Purkinje cell (primary cell): ENCODE results near the gene ZNF335. TPM values are rescaled to one million over a fixed set of nuclear protein-coding genes. Genes with fewer than 3 reads are reported as not detected.

Experiments
- polyA plus RNA-seq: library from polyadenylated mRNA; unstranded; fragments of >200 nt; fragmentation: Nextera tagmentation; gene quantifications from 2 replicates; pipeline ENCODE4 v1.2.1, GENCODE V29; 2014

Gene ZNF335
- polyA plus RNA-seq = 1.6 and 2.7 TPM in 2 replicates

DNA sequence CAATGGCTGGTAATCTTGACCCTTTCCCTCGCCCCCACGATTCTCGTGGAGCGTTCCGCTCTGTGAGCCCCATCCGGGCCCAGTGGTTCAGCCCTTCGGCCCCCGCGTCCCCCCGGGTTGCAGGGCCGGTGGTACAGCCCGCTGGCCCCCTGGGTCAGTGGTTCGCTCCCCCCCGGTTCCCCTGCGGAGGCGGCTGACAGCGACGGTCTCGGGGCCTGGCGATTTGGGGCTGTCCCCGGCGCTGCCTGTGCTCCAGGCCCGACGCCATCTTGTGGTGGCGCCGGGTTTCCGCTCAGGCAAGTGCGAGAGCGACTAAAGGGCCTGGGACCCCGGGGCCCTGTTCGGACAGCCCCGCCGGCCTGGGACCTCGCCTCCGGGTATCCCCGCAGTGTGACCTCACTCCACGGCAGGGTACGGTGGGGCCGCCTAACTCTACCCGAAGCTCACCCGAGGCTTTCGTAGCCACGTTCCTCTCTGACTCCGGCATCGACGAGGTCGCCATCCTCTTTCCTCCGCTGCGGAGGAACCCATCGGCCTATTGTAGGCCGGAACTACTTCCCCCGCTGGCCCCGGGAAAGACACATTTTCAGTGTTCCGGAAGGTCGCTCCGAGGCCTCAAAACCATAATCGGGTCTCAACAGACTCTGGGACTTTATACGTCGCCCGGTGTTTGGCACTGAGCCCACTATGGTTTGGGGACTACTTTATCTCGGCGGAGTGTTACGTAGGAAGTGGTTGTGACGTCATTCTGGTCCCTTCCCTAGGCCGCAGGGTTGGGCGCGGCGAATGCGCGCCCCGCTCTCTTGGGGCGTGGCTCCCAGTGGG is at the start of gene ZNF335:
Gene ZNF335, minus strand, starts transcription at position 529 of the 825 bp plus-strand sequence. CDS start 793 bp downstream, outside the sequence.

DNA sequence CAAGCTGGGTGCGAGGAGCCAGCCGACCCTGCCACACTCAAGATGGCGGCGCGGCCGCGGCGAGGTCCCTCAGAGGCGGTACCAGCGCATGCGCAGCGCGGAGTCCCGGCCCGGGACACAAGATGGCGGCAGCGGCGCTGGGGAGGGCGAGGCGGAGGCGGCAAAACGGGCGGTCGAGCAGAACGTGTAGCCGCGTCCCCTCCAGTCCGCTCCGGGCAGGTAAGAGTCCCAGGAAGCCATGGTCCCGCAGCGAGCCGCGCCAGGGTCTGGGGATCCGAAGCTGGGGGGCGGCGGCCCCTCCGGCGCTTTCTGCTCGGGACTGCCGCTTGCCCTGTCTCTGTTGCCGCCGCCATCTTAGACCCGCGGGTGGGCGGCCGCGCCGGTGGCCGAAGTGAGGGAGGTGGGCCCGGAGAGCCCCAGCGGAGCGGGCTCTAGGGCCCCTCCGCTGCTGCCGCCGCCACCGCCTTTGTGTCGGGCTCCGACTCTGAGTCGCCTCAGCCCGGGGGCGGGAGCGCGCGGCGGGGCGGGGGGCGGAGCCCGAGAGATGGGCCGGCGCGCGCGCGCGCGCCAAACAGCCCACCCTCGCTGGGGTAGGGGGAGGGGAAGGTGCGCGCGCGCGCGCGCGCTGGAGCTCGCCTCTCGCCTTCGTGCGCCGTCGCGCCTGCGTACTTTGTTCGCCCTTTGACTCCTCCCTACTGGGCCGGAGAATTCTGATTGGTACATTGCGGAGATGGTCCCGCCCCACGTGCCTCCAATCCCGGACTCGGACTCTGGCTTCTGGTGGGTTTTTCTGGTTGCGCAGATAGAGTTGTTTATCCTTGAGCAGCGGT is 37.2 kb downstream of the ZNF335 start, which contains the start of gene PCIF1:
Gene PCIF1, plus strand, starts transcription at position 98 of the 830 bp plus-strand sequence. CDS start 4,317 bp downstream, outside the sequence.

GRCh38 chr20:45911486-45912343 is 60.3 kb downstream of the ZNF335 start, which contains the start of gene PLTP:
Gene PLTP (minus strand): TSS chr20:45912155. CDS start chr20:45911452, 703 bp downstream.

Other genes starting within 250 kb of the ZNF335 start
- not detected in 2 replicates for gene SPINT4, start 249.9 kb downstream of the ZNF335 start, polyA plus RNA-seq
- gene WFDC3, start 180.3 kb downstream of the ZNF335 start, polyA plus RNA-seq = 3.9 and 7.5 TPM in 2 replicates
- 13.8 and 27.6 TPM in 2 replicates for gene DNTTIP1, start 180.2 kb downstream of the ZNF335 start, polyA plus RNA-seq
- not detected in 2 replicates for gene UBE2C, start 159.6 kb downstream of the ZNF335 start, polyA plus RNA-seq
- 3.8 TPM in 1 of 2 replicates, not detected in the other for gene TNNC2, start 144.9 kb downstream of the ZNF335 start, polyA plus RNA-seq
- gene SNX21, start 138.4 kb downstream of the ZNF335 start, polyA plus RNA-seq = 2.8 and 3.2 TPM in 2 replicates
- 22.9 and 23.8 TPM in 2 replicates for gene ACOT8, start 114.8 kb downstream of the ZNF335 start, polyA plus RNA-seq
- gene ZSWIM3, start 114.6 kb downstream of the ZNF335 start, polyA plus RNA-seq = 0.11 and 0.56 TPM in 2 replicates
- gene ZSWIM1, start 91.0 kb downstream of the ZNF335 start, polyA plus RNA-seq = 1.1 and 2.1 TPM in 2 replicates
- gene SPATA25, start 84.6 kb downstream of the ZNF335 start, polyA plus RNA-seq = not detected in 2 replicates
- 0.50 TPM in 1 of 2 replicates, not detected in the other for gene NEURL2, start 81.0 kb downstream of the ZNF335 start, polyA plus RNA-seq
- 44.1 and 45.1 TPM in 2 replicates for gene CTSA, start 80.9 kb downstream of the ZNF335 start, polyA plus RNA-seq
- gene PLTP, start 60.0 kb downstream of the ZNF335 start, polyA plus RNA-seq = 22.6 and 37.3 TPM in 2 replicates
- 5.7 and 8.0 TPM in 2 replicates for gene PCIF1, start 37.5 kb downstream of the ZNF335 start, polyA plus RNA-seq
- gene MMP9, start 36.7 kb upstream of the ZNF335 start, polyA plus RNA-seq = not detected in 2 replicates
- 332 and 498 TPM in 2 replicates for gene SLC12A5, start 57.0 kb upstream of the ZNF335 start, polyA plus RNA-seq
- 2.1 and 2.8 TPM in 2 replicates for gene NCOA5, start 117.8 kb upstream of the ZNF335 start, polyA plus RNA-seq
- gene CD40, start 146.1 kb upstream of the ZNF335 start, polyA plus RNA-seq = 0.47 and 1.5 TPM in 2 replicates